Astrocyte of the cerebellum (primary cell): Measurements from ENCODE around the gene PLA2G4B.

Experiments used
- DNase-seq: peaks from one replicate; pipeline ENCODE4 v3.0.0-alpha.2; 2011; ENCODE audit warnings: low read depth
- H3K4me3 ChIP-seq: 2 replicates; pipeline ENCODE4 v1.5.1; 2011; ENCODE audit warnings: mild to moderate bottlenecking, low read depth, low read length, moderate library complexity
- in situ Hi-C: cut with HindIII; loops from 2 replicates; pipeline ENCODE4 v1.10.0; 2017; ENCODE audit warnings: low sequenced_read_pairs
- TF ChIP-seq, protein P1 (sequence below): IDR thresholded peaks from 2 replicates; pipeline ENCODE4 v1.5.1; 2012; ENCODE audit warnings: low read length, low read depth, moderate library complexity, mild to moderate bottlenecking; ENCODE audit errors: missing control alignments

The PLA2G4B gene

DNA sequence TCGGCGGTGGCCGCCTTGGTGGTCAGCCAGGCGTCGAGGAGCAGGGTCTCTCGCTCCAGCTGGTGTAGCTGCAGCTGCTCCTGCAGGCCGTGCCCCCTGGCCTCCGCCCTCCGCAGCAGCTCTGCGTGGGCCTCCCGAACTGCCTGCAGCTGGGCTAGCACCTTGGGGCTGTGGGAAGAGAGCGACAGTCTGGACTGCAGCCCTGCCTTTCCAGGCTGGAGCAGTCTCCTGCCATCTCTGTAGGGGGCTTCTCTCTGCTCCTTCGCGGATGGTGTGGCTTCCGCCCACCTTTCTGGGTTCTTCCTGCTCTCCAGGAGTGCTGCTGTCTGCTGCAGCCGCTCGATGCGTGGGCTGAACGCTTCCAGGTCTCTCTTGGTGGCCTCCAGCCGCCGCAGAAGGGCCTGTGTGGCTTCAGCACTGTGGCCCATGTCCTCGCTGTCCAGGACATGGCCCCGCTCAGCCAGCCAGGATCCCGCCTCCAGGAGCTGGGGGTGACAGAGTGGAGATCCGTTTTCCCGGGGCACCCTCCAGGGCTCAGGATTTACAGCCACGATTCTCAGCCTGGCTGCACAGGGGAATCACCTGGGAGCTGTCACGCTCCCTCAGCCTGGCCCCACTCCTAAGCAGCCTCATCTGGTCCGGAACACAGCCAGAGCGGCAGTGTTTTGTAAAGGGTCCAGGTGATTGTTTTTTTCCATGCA, 16.8 kb downstream of the PLA2G4B start:
- no peak overlapping the region for H3K4me3 ChIP-seq
- in situ Hi-C loops = no loop called here
- TF ChIP-seq, protein P1, sequence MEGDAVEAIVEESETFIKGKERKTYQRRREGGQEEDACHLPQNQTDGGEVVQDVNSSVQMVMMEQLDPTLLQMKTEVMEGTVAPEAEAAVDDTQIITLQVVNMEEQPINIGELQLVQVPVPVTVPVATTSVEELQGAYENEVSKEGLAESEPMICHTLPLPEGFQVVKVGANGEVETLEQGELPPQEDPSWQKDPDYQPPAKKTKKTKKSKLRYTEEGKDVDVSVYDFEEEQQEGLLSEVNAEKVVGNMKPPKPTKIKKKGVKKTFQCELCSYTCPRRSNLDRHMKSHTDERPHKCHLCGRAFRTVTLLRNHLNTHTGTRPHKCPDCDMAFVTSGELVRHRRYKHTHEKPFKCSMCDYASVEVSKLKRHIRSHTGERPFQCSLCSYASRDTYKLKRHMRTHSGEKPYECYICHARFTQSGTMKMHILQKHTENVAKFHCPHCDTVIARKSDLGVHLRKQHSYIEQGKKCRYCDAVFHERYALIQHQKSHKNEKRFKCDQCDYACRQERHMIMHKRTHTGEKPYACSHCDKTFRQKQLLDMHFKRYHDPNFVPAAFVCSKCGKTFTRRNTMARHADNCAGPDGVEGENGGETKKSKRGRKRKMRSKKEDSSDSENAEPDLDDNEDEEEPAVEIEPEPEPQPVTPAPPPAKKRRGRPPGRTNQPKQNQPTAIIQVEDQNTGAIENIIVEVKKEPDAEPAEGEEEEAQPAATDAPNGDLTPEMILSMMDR = no peak
- DNase-seq = no peak

DNA sequence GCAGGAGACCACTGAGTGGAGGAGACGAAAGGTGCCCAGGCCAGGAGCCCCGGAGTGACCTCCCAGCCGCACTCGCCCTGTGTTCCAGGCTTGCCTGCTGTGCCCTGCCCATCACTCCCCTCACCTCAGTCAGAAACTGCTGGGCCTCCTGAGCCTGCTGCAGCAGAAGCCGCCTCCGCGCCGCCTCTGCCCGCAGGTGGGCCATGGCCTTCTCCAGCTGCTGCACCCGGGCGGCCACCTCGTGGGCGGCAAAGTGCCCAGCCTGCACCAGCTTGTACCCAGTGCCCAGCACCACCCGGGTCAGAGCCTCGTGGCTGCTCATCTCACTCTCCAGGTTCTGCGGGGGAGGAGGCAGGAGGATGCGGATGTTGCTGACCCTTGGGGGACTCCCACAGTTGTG, 17.6 kb downstream of the PLA2G4B start:
- in situ Hi-C loops = no loop called here
- TF ChIP-seq, protein P1 = no peak
- DNase-seq = no peak
- no peak overlapping the region for H3K4me3 ChIP-seq

DNA sequence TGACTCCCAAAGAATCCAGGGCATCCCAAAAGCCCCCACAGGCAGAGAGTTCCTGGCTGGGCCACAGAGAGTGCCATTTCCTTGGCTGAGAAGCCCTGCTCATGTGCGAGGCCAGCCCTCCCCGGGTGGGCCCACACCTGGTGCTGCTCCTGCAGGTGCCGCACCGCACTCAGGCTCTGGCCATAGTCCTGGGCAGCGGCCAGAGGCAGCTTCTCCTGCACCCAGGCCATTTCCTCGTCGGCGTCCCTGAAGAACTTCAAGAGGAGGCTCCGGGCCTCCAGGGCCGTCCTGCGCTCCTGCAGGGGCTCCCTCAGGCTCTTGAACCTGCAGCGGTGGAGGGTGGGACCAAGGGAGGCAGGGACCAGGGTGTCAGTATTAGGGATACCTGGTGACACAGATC, 18.1 kb downstream of the PLA2G4B start:
- in situ Hi-C loops = no loop called here
- TF ChIP-seq, protein P1 = no peak
- DNase-seq = no peak
- no peak overlapping the region for H3K4me3 ChIP-seq

DNA sequence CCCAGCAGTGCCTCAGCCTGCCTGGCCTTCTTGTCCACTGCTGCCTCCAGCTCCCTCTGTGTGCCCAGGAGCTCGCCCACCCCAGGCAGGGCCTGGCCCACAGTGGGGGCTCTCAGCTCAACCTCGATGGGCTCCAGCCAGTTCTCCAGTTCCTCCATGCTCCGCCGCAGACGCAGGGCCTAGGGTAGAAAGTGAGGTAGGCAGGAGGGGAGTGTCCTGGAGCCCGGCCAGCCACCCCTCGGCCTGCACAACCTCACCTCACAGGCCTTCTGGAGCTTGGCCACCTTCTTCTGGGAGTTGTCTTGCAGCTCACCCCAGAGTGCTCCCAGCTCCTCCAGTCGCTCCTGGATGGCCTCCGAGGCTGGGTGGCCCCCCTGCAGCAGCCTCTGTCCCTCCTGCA, 18.7 kb downstream of the PLA2G4B start:
- TF ChIP-seq, protein P1 = no peak
- no peak for DNase-seq
- H3K4me3 ChIP-seq = no peak overlapping the region
- in situ Hi-C loops = no loop called here

DNA sequence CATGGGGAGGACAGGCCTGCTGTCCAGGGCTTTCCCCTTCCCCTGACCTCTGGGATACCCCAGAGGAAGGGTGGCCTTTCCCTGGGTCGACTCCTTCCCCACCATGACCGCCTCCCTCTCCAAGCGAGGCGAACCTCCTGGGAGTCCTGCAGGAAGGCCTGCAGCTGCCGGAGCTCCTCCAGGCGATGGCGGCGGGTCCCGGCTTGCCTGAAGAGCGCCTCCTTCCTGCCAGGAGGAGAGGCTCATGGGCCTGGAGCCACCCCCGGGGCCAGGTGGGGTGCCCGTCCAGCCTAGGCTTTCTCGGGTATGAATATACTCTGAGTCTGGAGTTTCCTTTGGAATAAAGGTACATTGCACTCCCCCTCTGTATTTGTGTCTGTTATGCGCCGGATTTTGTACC, 20.1 kb downstream of the PLA2G4B start:
- in situ Hi-C loops = no loop called here

DNA sequence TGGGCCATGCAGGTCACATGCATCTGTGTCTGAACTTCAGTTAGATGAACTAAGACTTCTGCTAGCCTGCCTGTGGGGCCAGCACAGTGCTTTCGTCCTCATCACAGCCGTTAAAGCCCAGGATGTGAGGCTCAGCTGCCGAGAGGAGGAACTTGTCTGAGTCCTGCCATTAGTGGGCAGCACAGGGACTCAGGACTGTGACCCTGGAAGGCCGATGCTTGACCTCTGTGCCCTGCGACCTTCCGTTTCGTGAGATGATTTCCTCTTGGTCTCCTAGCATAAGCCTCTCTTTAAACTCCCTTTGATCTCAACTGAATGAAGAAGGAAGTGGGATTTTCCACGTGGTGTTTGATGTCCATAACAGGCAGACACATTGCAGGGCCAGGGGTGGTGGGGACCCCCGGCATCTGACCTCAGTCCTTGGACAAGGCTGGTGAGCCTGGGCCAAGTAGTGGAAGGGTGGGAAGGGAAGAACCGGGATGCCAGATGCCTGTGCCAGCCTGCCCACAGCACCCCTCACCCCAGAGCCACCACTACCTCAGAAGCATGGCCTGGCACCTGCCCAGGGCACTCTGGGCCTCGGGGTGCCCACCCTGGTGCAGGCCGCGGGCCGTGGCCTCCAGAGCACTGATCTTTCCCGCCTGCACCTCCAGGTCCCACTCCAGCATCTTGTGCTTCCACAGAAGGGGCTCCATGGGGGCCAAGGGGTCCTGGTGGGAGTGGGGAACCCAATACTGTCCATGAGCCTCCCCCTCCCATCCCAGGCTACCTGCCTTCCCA, 21.6 kb downstream of the PLA2G4B start:
- in situ Hi-C loops = no loop called here
- TF ChIP-seq, protein P1 = no peak
- H3K4me3 ChIP-seq = no peak overlapping the region
- DNase-seq = no peak

More for the DNA sequence above, 20.1 kb downstream of the PLA2G4B start:
- DNase-seq = no peak
- no peak overlapping the region for H3K4me3 ChIP-seq
- TF ChIP-seq, protein P1 = no peak
